ENCODE data around the gene TUBB4B. TPM values are rescaled to one million over a fixed set of nuclear protein-coding genes. Genes with fewer than 3 reads are reported as not detected.

The TUBB4B gene
- total RNA-seq, 4 donors from 2014 or later, result 223 to 390 (median 348) TPM

DNA sequence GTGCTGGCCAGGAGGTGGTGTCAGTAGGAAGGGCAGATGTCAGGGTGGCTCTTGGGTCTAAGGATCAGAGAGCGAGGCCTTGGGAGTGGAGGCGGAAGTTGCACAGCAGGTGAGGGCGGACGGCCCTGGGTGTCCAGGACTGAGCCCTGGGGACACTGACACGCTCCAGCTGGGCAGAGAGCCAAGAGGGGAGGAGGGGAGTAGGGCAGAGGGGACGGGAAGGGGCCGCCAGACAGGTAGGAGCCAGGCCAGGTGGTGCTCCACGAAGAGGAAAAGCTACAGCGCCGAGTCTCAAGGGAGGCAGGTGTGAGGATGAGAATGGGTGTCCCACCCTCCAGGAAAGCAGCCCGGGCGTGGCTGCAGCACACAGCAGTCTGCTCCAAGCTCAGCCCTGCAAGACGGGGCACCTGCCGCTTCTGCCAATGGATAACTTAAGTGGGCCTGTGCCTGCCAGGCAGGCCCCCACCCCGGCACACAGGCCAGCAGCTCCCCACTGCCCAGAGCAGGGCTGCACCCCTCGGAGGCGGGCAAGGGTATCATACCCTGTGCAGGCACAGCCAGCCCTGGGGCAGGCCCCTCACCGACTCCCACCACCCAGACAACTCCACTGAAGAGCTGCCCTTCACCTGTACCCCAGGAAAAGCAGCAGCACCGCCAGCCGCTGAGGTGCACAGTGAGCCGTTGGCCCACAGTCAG, 45.4 kb upstream of the TUBB4B start:
- H3K4me3 ChIP-seq, result peak overlapping the region in 2 of 4 donors; percentile 73 to 74
- in situ Hi-C loops (cut with MboI; ENCODE audit: low pct_ligation_motif_present in 1 of 4, low pct_unique_long_range_greater_than_20kb in 1 of 4, low sequenced_read_pairs in 3 of 4), result no loop called here
- 57% methylated on average over 12 of the region's 21 CpGs; no CpG with 5 or more reads in 1 of the 2 donors for WGBS, 2 donors (ENCODE audit: low coverage in 1 of 2)
- H3K4me1 ChIP-seq, result peaks cover 14 to 65% (median 57%) of the 10 kb centered on the region in 4 donors
- no peaks in the 10 kb centered on the region for H3K36me3 ChIP-seq
- H3K27me3 ChIP-seq, result no peaks in the 10 kb centered on the region
- no peaks in the 10 kb centered on the region for H3K9me3 ChIP-seq
- TF ChIP-seq, protein P1, sequence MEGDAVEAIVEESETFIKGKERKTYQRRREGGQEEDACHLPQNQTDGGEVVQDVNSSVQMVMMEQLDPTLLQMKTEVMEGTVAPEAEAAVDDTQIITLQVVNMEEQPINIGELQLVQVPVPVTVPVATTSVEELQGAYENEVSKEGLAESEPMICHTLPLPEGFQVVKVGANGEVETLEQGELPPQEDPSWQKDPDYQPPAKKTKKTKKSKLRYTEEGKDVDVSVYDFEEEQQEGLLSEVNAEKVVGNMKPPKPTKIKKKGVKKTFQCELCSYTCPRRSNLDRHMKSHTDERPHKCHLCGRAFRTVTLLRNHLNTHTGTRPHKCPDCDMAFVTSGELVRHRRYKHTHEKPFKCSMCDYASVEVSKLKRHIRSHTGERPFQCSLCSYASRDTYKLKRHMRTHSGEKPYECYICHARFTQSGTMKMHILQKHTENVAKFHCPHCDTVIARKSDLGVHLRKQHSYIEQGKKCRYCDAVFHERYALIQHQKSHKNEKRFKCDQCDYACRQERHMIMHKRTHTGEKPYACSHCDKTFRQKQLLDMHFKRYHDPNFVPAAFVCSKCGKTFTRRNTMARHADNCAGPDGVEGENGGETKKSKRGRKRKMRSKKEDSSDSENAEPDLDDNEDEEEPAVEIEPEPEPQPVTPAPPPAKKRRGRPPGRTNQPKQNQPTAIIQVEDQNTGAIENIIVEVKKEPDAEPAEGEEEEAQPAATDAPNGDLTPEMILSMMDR (IDR thresholded peaks at IDR 0.05), result no peak
- peak; percentile 68 for TF ChIP-seq POLR2A (IDR thresholded peaks at IDR 0.05)
- peak; percentile 67 to 82 (median 74) for TF ChIP-seq POLR2AphosphoS5 (IDR thresholded peaks at IDR 0.05)
- TF ChIP-seq EP300 (IDR thresholded peaks at IDR 0.05; ENCODE audit: low read depth), result peak; percentile 43
- peak; percentile 88 for DNase-seq
- peak overlapping the region; percentile 82 to 90 (median 88) for H3K27ac ChIP-seq
- intact Hi-C loops (cut with DNase I; ENCODE audit: low total_unique reads), result no loop called here

DNA sequence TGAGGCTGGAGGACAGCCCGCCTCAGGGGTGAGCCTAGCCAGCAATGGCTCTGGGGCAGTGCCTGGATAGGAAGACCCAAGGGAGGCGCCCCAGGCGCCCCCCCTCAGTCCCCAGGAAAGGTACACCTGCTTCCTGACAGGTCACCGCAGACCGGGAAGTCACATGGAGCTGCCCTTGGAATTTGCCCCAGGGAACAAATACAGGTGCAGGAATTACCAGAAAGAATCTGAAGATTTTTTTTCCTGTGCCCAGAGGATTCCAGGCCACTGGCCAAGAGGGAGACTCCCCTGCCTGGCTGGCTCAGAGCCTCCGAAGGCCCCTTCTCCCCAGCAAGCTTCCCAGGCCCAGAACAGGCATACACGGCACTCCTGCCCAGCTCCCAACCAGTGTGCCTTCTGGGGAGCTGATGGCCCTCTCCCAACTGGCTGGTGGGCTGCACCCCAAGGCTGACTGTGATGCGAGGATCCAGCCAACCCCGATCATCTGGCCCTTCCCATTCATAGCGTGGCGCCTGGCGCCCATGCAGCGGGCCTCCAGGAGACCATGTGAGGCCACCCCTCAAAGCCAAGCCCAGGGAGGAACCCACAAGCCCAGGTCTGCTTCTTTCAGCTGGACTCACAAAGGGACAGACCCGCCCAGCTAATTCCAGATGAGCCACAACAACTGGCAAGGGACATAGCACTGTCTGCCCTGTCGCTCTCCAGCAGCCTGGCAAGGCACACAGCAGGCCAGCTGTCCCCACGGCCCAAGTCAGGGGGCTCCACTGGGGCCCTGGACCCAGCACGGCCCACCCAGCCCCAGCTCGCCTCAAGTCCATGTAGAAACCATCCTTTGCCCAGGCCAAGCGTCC, 42.8 kb upstream of the TUBB4B start:
- H3K36me3 ChIP-seq, result no peaks in the 10 kb centered on the region
- H3K9me3 ChIP-seq, result no peaks in the 10 kb centered on the region
- intact Hi-C loops (cut with DNase I; ENCODE audit: low total_unique reads), result no loop called here
- TF ChIP-seq POLR2AphosphoS5 (IDR thresholded peaks at IDR 0.05) (peak in 2 of 3 donors; percentile 29 to 52), POLR2A (IDR thresholded peaks at IDR 0.05) (peak; percentile 69), EP300 (IDR thresholded peaks at IDR 0.05; ENCODE audit: low read depth) (no peak)
- no peaks in the 10 kb centered on the region for H3K27me3 ChIP-seq
- DNase-seq, result peak; percentile 82
- in situ Hi-C loops (cut with MboI; ENCODE audit: low pct_ligation_motif_present in 1 of 4, low pct_unique_long_range_greater_than_20kb in 1 of 4, low sequenced_read_pairs in 3 of 4), result no loop called here
- 64% methylated on average over 15 of the region's 19 CpGs; no CpG with 5 or more reads in 1 of the 2 donors for WGBS, 2 donors (ENCODE audit: low coverage in 1 of 2)
- H3K4me1 ChIP-seq, result peaks cover 19 to 81% (median 67%) of the 10 kb centered on the region in 4 donors
- H3K4me3 ChIP-seq, result peak overlapping the region; percentile 9 to 74 (median 54)
- peak overlapping the region; percentile 82 to 90 (median 88) for H3K27ac ChIP-seq

DNA sequence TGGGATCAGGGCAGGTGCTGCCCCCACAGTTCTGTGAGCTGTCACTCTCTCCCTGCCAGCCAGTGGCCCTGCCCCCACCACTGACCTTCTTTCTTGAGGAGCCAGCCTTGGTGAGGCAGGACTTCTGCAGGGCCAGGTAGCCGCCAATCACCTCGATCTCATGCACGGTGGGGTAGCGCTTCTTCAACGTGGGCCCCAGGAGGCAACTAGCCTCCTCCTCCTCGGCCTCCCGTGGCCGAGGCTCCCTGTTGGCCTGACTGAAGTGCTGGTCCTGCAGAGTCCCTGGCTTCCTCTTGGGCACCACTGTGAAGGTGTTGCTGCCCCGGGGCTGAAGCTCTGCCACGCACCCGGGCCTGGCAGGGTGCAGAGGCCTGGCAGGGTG, 42.2 kb upstream of the TUBB4B start:
- peak overlapping the region; percentile 82 to 90 (median 88) for H3K27ac ChIP-seq

DNA sequence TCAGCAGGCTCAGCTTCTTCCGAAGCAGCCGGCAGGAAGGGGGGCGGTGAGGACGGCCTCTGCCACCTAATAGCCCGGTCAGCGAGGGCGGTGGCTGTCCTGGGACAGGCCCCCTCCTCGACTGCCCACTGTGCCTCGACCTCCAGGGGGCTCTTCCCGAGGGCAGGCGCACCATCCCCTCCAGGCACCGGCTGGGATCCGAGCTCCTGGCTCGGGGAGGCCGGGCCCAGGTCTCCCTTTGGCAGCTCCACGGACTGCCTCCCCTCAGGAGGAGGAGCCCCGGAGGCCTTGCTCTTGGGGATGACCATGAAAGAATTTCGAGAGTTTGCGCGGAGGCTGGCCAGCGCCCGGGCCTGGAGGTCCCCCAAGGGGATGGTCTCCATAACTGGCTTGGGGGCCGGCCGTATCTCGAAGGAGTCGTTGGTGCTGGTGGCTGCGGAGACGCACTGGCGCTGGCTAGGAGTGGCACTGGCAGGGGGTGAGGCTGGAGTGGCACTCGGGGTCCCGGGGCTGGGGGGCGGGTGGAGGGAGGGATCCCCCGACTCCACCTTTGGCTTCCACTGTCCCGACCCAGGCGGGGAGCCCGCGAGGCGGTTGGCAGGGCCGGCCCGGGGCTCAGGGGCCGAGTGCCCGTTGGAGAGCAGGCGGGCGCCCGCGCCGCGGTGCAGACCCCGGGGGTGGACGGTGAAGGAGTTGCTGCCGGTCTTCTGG, 41.5 kb upstream of the TUBB4B start:
- WGBS, 2 donors (ENCODE audit: low coverage in 1 of 2), result 13% methylated on average over 39 of the region's 51 CpGs; no CpG with 5 or more reads in 1 of the 2 donors
- in situ Hi-C loops (cut with MboI; ENCODE audit: low pct_ligation_motif_present in 1 of 4, low pct_unique_long_range_greater_than_20kb in 1 of 4, low sequenced_read_pairs in 3 of 4) (loop anchor here in 1 of 4 donors (25.0 kb wide), 1 partner anchor 87 kb away; the partner anchor contains the start of gene DPP7), intact Hi-C loops (cut with DNase I; ENCODE audit: low total_unique reads) (no loop called here)
- H3K4me1 ChIP-seq, result peaks cover 32 to 86% (median 74%) of the 10 kb centered on the region in 4 donors
- H3K9me3 ChIP-seq, result no peaks in the 10 kb centered on the region
- H3K27ac ChIP-seq, result peak overlapping the region; percentile 82 to 90 (median 88)
- no peaks in the 10 kb centered on the region for H3K36me3 ChIP-seq
- no peaks in the 10 kb centered on the region for H3K27me3 ChIP-seq
- DNase-seq, result no peak
- peak overlapping the region; percentile 19 to 74 (median 54) for H3K4me3 ChIP-seq
- TF ChIP-seq POLR2AphosphoS5 (IDR thresholded peaks at IDR 0.05) (no peak), EP300 (IDR thresholded peaks at IDR 0.05; ENCODE audit: low read depth) (no peak), POLR2A (IDR thresholded peaks at IDR 0.05) (no peak)
- TF ChIP-seq, protein P1 (IDR thresholded peaks at IDR 0.05), result no peak

More for the DNA sequence above, 42.2 kb upstream of the TUBB4B start:
- TF ChIP-seq POLR2A (IDR thresholded peaks at IDR 0.05) (no peak), POLR2AphosphoS5 (IDR thresholded peaks at IDR 0.05) (no peak), EP300 (IDR thresholded peaks at IDR 0.05; ENCODE audit: low read depth) (no peak)
- TF ChIP-seq, protein P1 (IDR thresholded peaks at IDR 0.05), result no peak
- H3K27me3 ChIP-seq, result no peaks in the 10 kb centered on the region
- H3K36me3 ChIP-seq, result no peaks in the 10 kb centered on the region
- DNase-seq, result peak; percentile 39
- H3K4me3 ChIP-seq, result peak overlapping the region; percentile 9 to 74 (median 54)
- intact Hi-C loops (cut with DNase I; ENCODE audit: low total_unique reads), result no loop called here
- 33% methylated on average over 11 of the region's 11 CpGs; no CpG with 5 or more reads in 1 of the 2 donors for WGBS, 2 donors (ENCODE audit: low coverage in 1 of 2)
- H3K4me1 ChIP-seq, result peaks cover 25 to 86% (median 73%) of the 10 kb centered on the region in 4 donors
- no peaks in the 10 kb centered on the region for H3K9me3 ChIP-seq
- in situ Hi-C loops (cut with MboI; ENCODE audit: low pct_ligation_motif_present in 1 of 4, low pct_unique_long_range_greater_than_20kb in 1 of 4, low sequenced_read_pairs in 3 of 4), result no loop called here
